GM19099 (cell line): ENCODE data around the gene DAPK1.

Experiments
- POLR2A ChIP-seq: IDR thresholded peaks from 3 replicates; pipeline ENCODE4 v1.6.1; 2011; ENCODE audit warnings: low read depth; ENCODE audit not compliant: insufficient read length; ENCODE audit errors: extremely low read depth

DAPK1 gene

GRCh38 chr9:87542141-87542540, 44.5 kb downstream of the DAPK1 start:
- TF ChIP-seq POLR2A, result no peak

GRCh38 chr9:87543251-87543650, 45.6 kb downstream of the DAPK1 start:
- TF ChIP-seq POLR2A, result no peak

- no peak for TF ChIP-seq POLR2A
These were observed 48.2 kb downstream of the DAPK1 start for GRCh38 chr9:87545858-87546257.

DNA sequence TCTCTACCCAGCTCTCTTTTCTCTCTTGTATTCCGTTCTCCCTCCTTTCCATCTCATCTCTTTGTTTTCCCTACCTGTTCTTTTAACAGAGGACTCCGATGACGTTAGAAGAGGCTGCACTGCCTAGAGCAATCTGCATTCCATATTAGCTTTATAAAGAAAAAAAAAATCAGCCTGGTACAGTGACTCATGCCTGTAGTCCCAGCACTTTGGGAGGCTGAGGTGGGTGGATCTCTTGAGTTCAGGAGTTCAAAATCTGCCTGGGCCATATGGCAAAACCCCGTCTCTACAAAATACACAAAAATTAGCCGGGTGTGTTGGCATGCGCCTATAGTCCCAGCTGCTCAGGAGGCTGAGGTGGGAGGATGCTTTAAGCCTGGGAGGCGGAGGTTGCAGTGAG, 49.0 kb downstream of the DAPK1 start:
- TF ChIP-seq POLR2A, result no peak

- no peak for TF ChIP-seq POLR2A
These were observed 50.0 kb downstream of the DAPK1 start for GRCh38 chr9:87547671-87548081.

DNA sequence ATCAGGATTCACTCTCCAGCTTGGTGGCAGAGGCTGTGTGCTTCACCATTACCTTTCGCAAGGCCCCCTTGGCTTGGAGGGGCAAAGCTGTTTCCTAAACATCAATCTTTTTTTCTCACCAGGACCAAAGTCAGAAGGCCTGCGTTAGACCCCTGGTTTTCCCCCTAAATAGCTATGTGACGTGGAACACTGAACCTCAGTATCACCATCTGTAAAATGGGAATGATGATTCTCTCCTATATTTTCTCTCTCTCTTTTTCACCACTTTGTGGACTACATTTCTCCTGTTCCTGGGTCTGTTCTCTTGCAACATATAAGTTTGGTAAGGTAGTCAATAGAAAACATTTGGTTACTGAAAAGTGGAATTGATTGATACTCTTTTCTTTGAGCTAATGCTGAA, 50.5 kb downstream of the DAPK1 start:
- no peak for TF ChIP-seq POLR2A

DNA sequence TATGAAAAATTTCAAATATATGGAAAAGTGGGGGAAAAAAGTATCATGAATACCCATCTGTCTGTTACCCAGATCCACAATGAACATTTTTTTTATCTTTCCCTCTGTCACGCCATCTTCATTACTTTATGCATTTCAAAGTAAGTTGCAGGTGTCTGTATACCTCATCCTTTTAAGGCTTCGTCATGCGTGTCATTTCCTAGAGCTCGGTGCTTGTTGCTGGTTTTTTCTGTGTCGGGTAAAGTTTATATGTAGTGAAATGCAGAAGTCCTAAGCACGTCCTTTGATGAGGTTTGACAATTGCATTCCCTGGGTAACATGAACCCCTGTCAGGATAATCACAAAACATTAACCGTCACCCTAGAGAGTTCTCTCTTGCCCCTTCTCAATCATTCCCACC, 52.1 kb downstream of the DAPK1 start:
- TF ChIP-seq POLR2A, result no peak

- TF ChIP-seq POLR2A, result no peak
These were observed 52.7 kb downstream of the DAPK1 start for GRCh38 chr9:87550253-87550954.

- TF ChIP-seq POLR2A, result no peak
These were observed 54.1 kb downstream of the DAPK1 start for GRCh38 chr9:87551772-87552217.

DNA sequence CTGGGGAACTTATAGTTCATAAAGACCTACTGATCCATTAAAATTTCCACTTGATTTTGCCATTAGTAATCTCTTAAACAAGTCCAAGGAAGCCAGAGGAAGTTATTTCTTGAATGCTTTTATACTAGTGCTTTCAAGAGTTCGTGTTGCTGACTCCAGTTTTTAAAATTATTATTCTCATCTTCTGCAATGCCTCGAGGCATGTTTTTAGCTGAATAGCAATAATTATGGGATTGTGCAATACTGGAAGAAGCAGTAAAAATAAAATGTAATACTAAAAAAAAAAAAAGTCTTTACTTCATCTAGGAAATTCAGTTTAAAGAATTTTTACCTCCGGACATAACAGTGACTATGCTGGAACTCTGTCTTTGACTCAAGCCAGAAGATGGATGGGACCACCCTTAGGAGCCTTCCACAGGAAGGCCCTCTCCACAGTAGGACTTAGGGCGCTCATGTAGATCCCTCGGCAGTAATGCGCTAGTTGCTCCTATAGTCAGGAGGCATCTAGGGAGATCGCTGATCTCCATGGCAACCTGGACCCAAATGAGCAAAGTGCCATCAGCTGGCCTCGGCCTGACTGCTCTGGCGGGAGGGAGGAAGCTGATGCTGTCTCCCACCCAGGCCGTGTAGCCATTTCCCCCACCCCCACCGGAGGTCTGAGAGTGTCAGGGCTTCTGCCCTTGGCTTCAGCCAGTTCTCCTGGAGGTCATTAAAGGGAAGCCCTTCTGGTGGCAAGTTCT, 56.7 kb downstream of the DAPK1 start:
- TF ChIP-seq POLR2A, result no peak

- TF ChIP-seq POLR2A, result no peak
These were observed 57.3 kb downstream of the DAPK1 start for GRCh38 chr9:87554976-87555375.

GRCh38 chr9:87556039-87556438, 58.4 kb downstream of the DAPK1 start:
- no peak for TF ChIP-seq POLR2A

DNA sequence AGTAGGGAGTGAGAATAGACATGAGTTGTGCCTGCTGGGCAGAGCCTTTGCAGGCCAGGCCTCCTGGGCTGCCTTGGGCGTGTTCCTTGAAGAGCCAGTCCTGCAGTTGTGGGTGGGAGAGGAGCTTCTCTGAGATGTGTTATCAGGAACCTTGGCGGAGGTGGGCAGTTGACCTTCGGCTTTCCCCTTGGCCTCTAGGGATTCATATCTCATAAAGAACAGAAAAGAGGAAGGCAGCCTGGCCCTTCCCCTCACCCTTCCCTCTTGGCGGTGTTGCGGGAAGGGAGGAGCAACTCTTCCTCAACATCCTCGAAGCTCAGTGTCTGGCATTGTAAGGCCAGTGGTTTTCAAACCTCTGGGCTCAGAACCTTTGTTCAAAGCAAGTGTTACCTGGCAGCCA, 59.2 kb downstream of the DAPK1 start:
- no peak for TF ChIP-seq POLR2A

GRCh38 chr9:87557996-87558395, 60.3 kb downstream of the DAPK1 start:
- TF ChIP-seq POLR2A, result no peak

DNA sequence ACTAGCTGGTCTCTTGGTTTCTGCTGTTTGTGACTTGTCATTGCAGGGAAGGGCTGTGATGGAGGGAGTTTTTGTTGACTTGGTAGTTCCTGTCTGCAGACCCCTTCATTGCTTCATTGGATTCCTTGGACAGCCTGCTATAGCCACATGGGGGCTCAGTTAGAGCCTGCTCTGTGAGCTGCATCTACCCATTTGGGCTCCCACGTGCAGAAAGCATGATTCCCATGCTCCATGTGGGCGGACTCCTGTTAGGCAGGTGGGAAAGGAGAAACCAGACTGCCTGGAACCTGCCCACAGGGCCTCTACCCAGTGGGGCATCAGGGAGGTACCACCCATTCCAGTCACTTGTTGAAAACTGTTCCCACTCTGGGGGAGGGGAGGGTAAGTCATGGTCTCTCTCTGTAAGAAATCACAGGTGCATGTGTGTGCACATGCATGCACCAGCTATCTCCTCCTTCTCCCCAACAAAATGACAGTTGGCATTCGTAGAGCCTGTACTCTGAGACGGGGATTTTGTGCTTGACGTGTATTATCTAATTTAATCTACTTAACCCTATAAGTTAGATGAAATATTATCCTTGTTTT, 61.0 kb downstream of the DAPK1 start:
- no peak for TF ChIP-seq POLR2A

DNA sequence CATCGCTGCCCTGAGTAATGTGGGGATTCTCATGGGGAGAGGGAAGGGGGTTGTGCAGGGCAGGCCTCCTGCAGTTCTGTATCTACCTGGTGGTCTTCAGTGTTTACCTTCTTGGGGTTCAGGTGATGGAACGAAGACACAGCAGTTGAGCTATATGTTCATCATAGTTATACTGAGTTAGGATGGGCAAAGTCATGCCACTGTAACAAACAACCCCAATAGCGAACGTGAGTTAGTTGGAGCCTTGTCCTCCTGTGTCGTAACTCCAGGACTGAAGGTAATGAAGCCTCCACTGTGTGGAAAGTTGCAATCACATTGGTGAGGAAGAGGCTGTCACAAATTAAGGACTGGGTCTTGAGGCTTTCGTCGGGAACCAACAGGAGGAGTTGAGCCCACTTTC, 64.4 kb downstream of the DAPK1 start:
- TF ChIP-seq POLR2A, result no peak
